ENCODE results near the gene NSUN3. TPM values are rescaled to one million over a fixed set of nuclear protein-coding genes. Genes with fewer than 3 reads are reported as not detected.

The NSUN3 gene
- total RNA-seq, 2 experiments from 2014 or later = 10.4 to 13.5 TPM

- no peak overlapping the region for H3K4me3 ChIP-seq (ENCODE audit: low read depth, low read length, poor library complexity, severe bottlenecking)
- TF ChIP-seq, protein P1, sequence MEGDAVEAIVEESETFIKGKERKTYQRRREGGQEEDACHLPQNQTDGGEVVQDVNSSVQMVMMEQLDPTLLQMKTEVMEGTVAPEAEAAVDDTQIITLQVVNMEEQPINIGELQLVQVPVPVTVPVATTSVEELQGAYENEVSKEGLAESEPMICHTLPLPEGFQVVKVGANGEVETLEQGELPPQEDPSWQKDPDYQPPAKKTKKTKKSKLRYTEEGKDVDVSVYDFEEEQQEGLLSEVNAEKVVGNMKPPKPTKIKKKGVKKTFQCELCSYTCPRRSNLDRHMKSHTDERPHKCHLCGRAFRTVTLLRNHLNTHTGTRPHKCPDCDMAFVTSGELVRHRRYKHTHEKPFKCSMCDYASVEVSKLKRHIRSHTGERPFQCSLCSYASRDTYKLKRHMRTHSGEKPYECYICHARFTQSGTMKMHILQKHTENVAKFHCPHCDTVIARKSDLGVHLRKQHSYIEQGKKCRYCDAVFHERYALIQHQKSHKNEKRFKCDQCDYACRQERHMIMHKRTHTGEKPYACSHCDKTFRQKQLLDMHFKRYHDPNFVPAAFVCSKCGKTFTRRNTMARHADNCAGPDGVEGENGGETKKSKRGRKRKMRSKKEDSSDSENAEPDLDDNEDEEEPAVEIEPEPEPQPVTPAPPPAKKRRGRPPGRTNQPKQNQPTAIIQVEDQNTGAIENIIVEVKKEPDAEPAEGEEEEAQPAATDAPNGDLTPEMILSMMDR (conservative IDR thresholded peaks at IDR 0.05; ENCODE audit: low read length) = no peak
- no peak for TF ChIP-seq EZH2phosphoT487 (IDR thresholded peaks at IDR 0.05; ENCODE audit: borderline replicate concordance, low read depth, low read length)
- ChIA-PET POLR2A (interaction anchor here (0.6 to 0.7 kb wide), 2 partner anchors 180 to 1997 kb away, joined by 3 to 4 read pairs; no protein-coding TSS in a partner anchor), CTCF (ENCODE audit: unreplicated experiment) (no interaction called here)
- H3K36me3 ChIP-seq (ENCODE audit: insufficient read depth, low read length) = no peaks in the 10 kb centered on the region
- no TSS peak for BruUV-seq (replicated peaks)
- H3K4me2 ChIP-seq (ENCODE audit: low read length) = no peak overlapping the region
- no peaks in the 10 kb centered on the region for H3K9me3 ChIP-seq (ENCODE audit: low read length)
- H4K20me1 ChIP-seq (ENCODE audit: insufficient read depth, low read length) = no peaks in the 10 kb centered on the region
- no peaks in the 10 kb centered on the region for H3K79me2 ChIP-seq (ENCODE audit: insufficient read depth, low read depth, low read length)
- DNase-seq (ENCODE audit: low spot score) = no peak
- no peak overlapping the region for H3K27ac ChIP-seq (ENCODE audit: low read depth, low read length, poor library complexity, severe bottlenecking)
- H3K4me1 ChIP-seq (ENCODE audit: insufficient read depth, low read length, poor library complexity, severe bottlenecking) = no peaks in the 10 kb centered on the region
- intact Hi-C loops (cut with micrococcal nuclease; ENCODE audit: unreplicated experiment) = no loop called here
- H2AFZ ChIP-seq (ENCODE audit: low read length) = no peak overlapping the region
- H3K9me2 ChIP-seq (ENCODE audit: insufficient read depth, low read length) = no peaks in the 10 kb centered on the region
Observed at GRCh38 chr3:94176988-94177745, 114.3 kb downstream of the NSUN3 start.

Other genes starting within 250 kb of the NSUN3 start
- gene PROS1, start 89.2 kb upstream of the NSUN3 start, total RNA-seq (2014; rRNA removed; shearing (Covaris generic)) = 0.09 TPM in 1 of 2 replicates, not detected in the other
- gene PROS1, start 89.2 kb upstream of the NSUN3 start, total RNA-seq (2022) = not detected in 2 replicates
- gene ARL13B, start 82.9 kb upstream of the NSUN3 start, total RNA-seq (2014; rRNA removed; shearing (Covaris generic)) = 5.4 and 5.9 TPM in 2 replicates
- gene ARL13B, start 82.9 kb upstream of the NSUN3 start, total RNA-seq (2022) = 11.3 and 12.0 TPM in 2 replicates
- gene STX19, start 34.5 kb upstream of the NSUN3 start, total RNA-seq (2014; rRNA removed; shearing (Covaris generic)) = not detected in 2 replicates
- not detected in 2 replicates for gene STX19, start 34.5 kb upstream of the NSUN3 start, total RNA-seq (2022)
- gene DHFR2, start 145 bp upstream of the NSUN3 start, total RNA-seq (2014; rRNA removed; shearing (Covaris generic)) = 4.5 and 5.0 TPM in 2 replicates
- gene DHFR2, start 145 bp upstream of the NSUN3 start, total RNA-seq (2022) = 5.7 and 8.2 TPM in 2 replicates